Smooth muscle cell (in vitro differentiated cells): ENCODE measurements around the gene DPH5. TPM values are rescaled to one million over a fixed set of nuclear protein-coding genes. Genes with fewer than 3 reads are reported as not detected.

Experiments
- DNase-seq: peaks from one replicate; lab custom pipeline; 2025; ENCODE audit not compliant: unreplicated experiment; lab: John Stamatoyannopoulos, UW
- H2AFZ ChIP-seq: fragments of 200-600 bp; sonication (generic); 2 replicates; pipeline ENCODE4 v1.6.0; 2016; ENCODE audit warnings: antibody characterized with exemption, low read depth, mild to moderate bottlenecking
- H3F3A ChIP-seq: fragments of 200-600 bp; sonication (generic); 2 replicates; pipeline ENCODE4 v1.6.0; 2017; ENCODE audit warnings: antibody characterized with exemption, low read depth
- H3K27ac ChIP-seq: fragments of 200-600 bp; sonication (generic); 2 replicates; pipeline ENCODE4 v1.5.1; 2016; ENCODE audit warnings: low read depth, mild to moderate bottlenecking
- H3K27me3 ChIP-seq: fragments of 200-600 bp; sonication (generic); 2 replicates; pipeline ENCODE4 v1.6.1; 2016; ENCODE audit warnings: low read depth, mild to moderate bottlenecking
- H3K36me3 ChIP-seq: fragments of 200-600 bp; sonication (generic); 2 replicates; pipeline ENCODE4 v1.5.1; 2016; ENCODE audit warnings: low read depth
- H3K4me1 ChIP-seq: fragments of 200-600 bp; sonication (generic); 2 replicates; pipeline ENCODE4 v1.5.1; 2016; ENCODE audit warnings: low read depth
- H3K4me2 ChIP-seq: fragments of 200-600 bp; sonication (generic); 2 replicates; pipeline ENCODE4 v1.6.0; 2016; ENCODE audit warnings: mild to moderate bottlenecking
- H3K4me3 ChIP-seq: fragments of 200-600 bp; sonication (generic); 2 replicates; pipeline ENCODE4 v1.5.1; 2016; ENCODE audit warnings: mild to moderate bottlenecking
- H3K79me2 ChIP-seq: fragments of 200-600 bp; sonication (generic); 2 replicates; pipeline ENCODE4 v1.6.0; 2016; ENCODE audit warnings: low read depth, mild to moderate bottlenecking
- H3K9ac ChIP-seq: fragments of 200-600 bp; sonication (generic); 2 replicates; pipeline ENCODE4 v1.6.0; 2016; ENCODE audit warnings: low read depth
- H3K9me3 ChIP-seq: fragments of 200-600 bp; sonication (generic); replicated peaks from 2 replicates; pipeline ENCODE4 v1.5.1; 2016; ENCODE audit warnings: low read depth
- H4K20me1 ChIP-seq: fragments of 200-600 bp; sonication (generic); 2 replicates; pipeline ENCODE4 v1.6.0; 2016; ENCODE audit warnings: low read depth
- WGBS: methylation state at CpG from one replicate; pipeline ENCODE4 v1.1.7; 2016; ENCODE audit warnings: low lambda C conversion rate; 5-methylcytosine and 5-hydroxymethylcytosine counted together
- polyA plus RNA-seq: library from polyadenylated mRNA; unstranded; fragments of >200 nt; fragmentation: Nextera tagmentation; extraction: Ambion mirVana; gene quantifications from 2 replicates; pipeline ENCODE4 v1.2.1, GENCODE V29; 2016
- total RNA-seq: library from RNA; depleted of rRNA; stranded (reverse); fragments of >200 nt; gene quantifications from 2 replicates; pipeline ENCODE4 v1.2.3, GENCODE V29; 2014
- TF ChIP-seq, protein P1 (sequence below): fragments of 200-600 bp; sonication (generic); IDR thresholded peaks from 2 replicates; pipeline ENCODE4 v1.5.1; 2017; ENCODE audit warnings: borderline replicate concordance, mild to moderate bottlenecking, antibody characterized with exemption; ENCODE audit not compliant: insufficient read depth, poor library complexity, severe bottlenecking

Gene DPH5
- total and polyA plus RNA-seq, 2 experiments from 2014 or later, result 15.5 to 51.6 TPM

DNA sequence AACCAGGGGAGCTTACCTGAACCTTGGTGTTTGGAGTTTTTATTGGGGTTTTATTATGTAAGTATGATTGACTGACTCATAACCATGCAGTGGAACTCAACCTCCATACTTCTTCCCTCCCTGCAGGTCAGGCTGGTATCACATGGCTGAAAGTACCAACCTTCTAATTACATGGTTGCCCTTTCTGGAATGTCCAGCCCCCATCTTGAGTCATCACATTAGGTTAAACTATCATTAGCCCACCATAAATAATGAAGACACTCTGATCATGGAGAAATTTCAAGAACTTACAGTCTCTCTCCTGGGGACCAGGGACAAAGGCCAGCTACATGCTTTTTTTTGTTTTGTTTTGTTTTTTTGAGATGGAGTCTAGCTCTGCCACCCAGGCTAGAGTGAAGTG is 19.2 kb upstream of the DPH5 start:
- H3K4me2 ChIP-seq, result no peak overlapping the region
- no peak overlapping the region for H3K4me3 ChIP-seq
- no peaks in the 10 kb centered on the region for H3K27me3 ChIP-seq
- TF ChIP-seq, protein P1, sequence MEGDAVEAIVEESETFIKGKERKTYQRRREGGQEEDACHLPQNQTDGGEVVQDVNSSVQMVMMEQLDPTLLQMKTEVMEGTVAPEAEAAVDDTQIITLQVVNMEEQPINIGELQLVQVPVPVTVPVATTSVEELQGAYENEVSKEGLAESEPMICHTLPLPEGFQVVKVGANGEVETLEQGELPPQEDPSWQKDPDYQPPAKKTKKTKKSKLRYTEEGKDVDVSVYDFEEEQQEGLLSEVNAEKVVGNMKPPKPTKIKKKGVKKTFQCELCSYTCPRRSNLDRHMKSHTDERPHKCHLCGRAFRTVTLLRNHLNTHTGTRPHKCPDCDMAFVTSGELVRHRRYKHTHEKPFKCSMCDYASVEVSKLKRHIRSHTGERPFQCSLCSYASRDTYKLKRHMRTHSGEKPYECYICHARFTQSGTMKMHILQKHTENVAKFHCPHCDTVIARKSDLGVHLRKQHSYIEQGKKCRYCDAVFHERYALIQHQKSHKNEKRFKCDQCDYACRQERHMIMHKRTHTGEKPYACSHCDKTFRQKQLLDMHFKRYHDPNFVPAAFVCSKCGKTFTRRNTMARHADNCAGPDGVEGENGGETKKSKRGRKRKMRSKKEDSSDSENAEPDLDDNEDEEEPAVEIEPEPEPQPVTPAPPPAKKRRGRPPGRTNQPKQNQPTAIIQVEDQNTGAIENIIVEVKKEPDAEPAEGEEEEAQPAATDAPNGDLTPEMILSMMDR, result no peak
- DNase-seq, result no peak
- no peak overlapping the region for H3K27ac ChIP-seq
- H3K9ac ChIP-seq, result no peak overlapping the region
- H2AFZ ChIP-seq, result no peak overlapping the region
- H3K9me3 ChIP-seq, result no peaks in the 10 kb centered on the region
- no peaks in the 10 kb centered on the region for H3F3A ChIP-seq
- H3K36me3 ChIP-seq, result no peaks in the 10 kb centered on the region
- H4K20me1 ChIP-seq, result no peaks in the 10 kb centered on the region
- H3K79me2 ChIP-seq, result no peaks in the 10 kb centered on the region
- no peaks in the 10 kb centered on the region for H3K4me1 ChIP-seq

DNA sequence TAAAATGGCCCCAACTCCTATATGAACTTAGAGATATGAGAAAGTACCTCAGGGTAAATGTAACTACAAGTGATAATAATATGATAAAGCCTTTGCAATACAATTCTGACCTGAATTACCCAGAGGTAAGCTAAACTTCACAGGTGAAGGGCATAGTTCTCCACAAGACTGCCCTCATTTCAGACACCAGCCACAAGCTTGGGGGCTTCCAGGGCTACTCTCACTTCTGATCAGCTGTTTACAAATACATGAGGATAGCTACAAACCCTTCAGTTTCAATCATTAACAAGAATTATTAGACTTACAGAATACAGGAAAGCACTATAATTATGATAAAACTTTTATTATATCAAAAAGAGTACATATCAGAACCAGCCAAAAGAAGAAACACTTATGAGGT is 18.7 kb upstream of the DPH5 start:
- no peak overlapping the region for H3K4me2 ChIP-seq

DNA sequence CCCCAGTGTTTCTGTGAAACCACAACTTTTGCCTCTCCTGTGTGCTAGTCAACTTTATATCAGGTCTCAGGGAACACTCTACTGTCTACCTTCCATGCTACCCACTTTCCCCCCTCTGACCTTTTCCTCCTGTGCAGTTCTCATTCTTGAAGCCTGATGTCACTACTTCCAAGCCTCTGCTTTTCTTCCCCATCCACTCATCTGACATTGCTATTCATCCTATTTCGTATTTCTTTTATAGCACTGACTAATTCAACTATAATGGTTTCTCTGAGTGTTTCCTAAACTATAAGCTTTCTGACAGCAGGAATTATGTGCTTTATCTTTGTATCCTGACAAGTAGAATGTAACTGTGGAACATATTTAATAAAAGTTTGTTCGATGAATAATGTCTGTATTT is 18.2 kb upstream of the DPH5 start:
- H3K9me3 ChIP-seq, result no peaks in the 10 kb centered on the region
- no peak overlapping the region for H3K4me3 ChIP-seq
- H3K4me2 ChIP-seq, result no peak overlapping the region
- H2AFZ ChIP-seq, result no peak overlapping the region
- no peak for DNase-seq
- 52% methylated on average over 2 of the region's 2 CpGs for WGBS
- no peak overlapping the region for H3K27ac ChIP-seq
- H3F3A ChIP-seq, result no peaks in the 10 kb centered on the region
- H3K79me2 ChIP-seq, result no peaks in the 10 kb centered on the region
- no peaks in the 10 kb centered on the region for H4K20me1 ChIP-seq
- H3K4me1 ChIP-seq, result no peaks in the 10 kb centered on the region
- TF ChIP-seq, protein P1, result no peak
- no peak overlapping the region for H3K9ac ChIP-seq
- H3K36me3 ChIP-seq, result no peaks in the 10 kb centered on the region
- no peaks in the 10 kb centered on the region for H3K27me3 ChIP-seq

More for the DNA sequence above, 18.7 kb upstream of the DPH5 start:
- Histone ChIP-seq H3K9me3 (no peaks in the 10 kb centered on the region), H3K9ac (no peak overlapping the region), H3K79me2 (no peaks in the 10 kb centered on the region), H3K27ac (no peak overlapping the region), H3F3A (no peaks in the 10 kb centered on the region), H2AFZ (no peak overlapping the region), H3K36me3 (no peaks in the 10 kb centered on the region), H4K20me1 (no peaks in the 10 kb centered on the region), H3K4me3 (no peak overlapping the region), H3K27me3 (no peaks in the 10 kb centered on the region), H3K4me1 (no peaks in the 10 kb centered on the region)
- TF ChIP-seq, protein P1, result no peak
- no peak for DNase-seq

DNA sequence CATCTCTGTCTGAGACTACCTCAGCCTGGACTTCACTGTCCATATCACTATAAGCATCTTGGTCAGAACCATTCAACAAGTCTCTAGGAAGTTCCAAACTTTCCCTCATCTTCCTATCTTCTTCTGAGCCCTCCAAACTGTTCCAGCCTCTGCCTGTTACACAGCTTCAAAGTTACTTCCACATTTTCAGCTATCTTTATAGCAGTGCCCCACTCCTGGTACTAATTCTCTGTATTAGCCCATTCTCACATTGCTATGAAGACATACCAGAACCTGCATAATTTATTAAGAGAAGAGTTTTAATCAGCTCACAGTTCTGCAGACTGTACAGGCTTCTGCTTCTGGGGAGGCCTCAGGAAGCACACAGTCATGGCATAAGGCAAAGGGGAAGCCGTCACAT is 15.7 kb upstream of the DPH5 start:
- H3K9ac ChIP-seq, result no peak overlapping the region
- H3K9me3 ChIP-seq, result no peaks in the 10 kb centered on the region
- 100% methylated on average over 1 of the region's 1 CpG for WGBS
- no peak overlapping the region for H3K4me2 ChIP-seq
- no peaks in the 10 kb centered on the region for H3K4me1 ChIP-seq
- H3K27ac ChIP-seq, result no peak overlapping the region
- TF ChIP-seq, protein P1, result no peak
- H2AFZ ChIP-seq, result no peak overlapping the region
- no peaks in the 10 kb centered on the region for H3K79me2 ChIP-seq
- no peaks in the 10 kb centered on the region for H3K27me3 ChIP-seq
- no peak overlapping the region for H3K4me3 ChIP-seq
- H3K36me3 ChIP-seq, result no peaks in the 10 kb centered on the region
- no peak for DNase-seq
- H3F3A ChIP-seq, result no peaks in the 10 kb centered on the region
- H4K20me1 ChIP-seq, result no peaks in the 10 kb centered on the region
